ENCODE results near the gene SACM1L.

GRCh38 chr3:45774581-45775521 is 85.7 kb downstream of the SACM1L start:
- no peak for TF ChIP-seq CTCF (IDR thresholded peaks at IDR 0.05; ENCODE audit: insufficient read depth, low read depth, low read length)
- no peak for TF ChIP-seq EZH2 (IDR thresholded peaks at IDR 0.05; ENCODE audit: insufficient read depth, low read length)
